Measurements from ENCODE around the gene FAM78A. TPM values are rescaled to one million over a fixed set of nuclear protein-coding genes. Genes with fewer than 3 reads are reported as not detected.

Gene FAM78A
- 31.6 and 43.9 TPM in 2 replicates for total RNA-seq (2014; rRNA removed; shearing (Covaris generic); ENCODE audit: low replicate concordance)

- Histone ChIP-seq H3K4me3 (ENCODE audit: low read length) (peak within 1 kb of the TSS; percentile 83), H3K9me2 (replicated peaks; ENCODE audit: insufficient read depth, low read length) (no peaks in the 10 kb centered on the region), H3K4me2 (ENCODE audit: low read depth, low read length, poor library complexity, severe bottlenecking) (peak within 1 kb of the TSS; percentile 91), H2AFZ (ENCODE audit: low read length) (no peak within 1 kb of the TSS), H3K4me1 (ENCODE audit: low read length) (peaks cover 41% of the 10 kb centered on the region), H3K79me2 (ENCODE audit: low read length) (peaks cover 51% of the 10 kb centered on the region), H3K27me3 (ENCODE audit: low read length) (no peaks in the 10 kb centered on the region), H3K36me3 (ENCODE audit: insufficient read depth, low read length) (no peaks in the 10 kb centered on the region), H3K27ac (ENCODE audit: low read length) (peak within 1 kb of the TSS; percentile 82), H3K9ac (ENCODE audit: low read length) (peak within 1 kb of the TSS; percentile 90), H3K9me3 (ENCODE audit: low read length) (no peaks in the 10 kb centered on the region), H4K20me1 (ENCODE audit: insufficient read depth, low read depth, low read length) (no peaks in the 10 kb centered on the region)
- peak; percentile 86 for DNase-seq
These were observed at the start of gene FAM78A for GRCh38 chr9:131276094-131276888. TSS of gene FAM78A (minus strand) at chr9:131276510. CDS start at chr9:131276179, 331 bp downstream.

GRCh38 chr9:131324736-131325679, 48.7 kb upstream of the FAM78A start:
- Histone ChIP-seq H3K27me3 (ENCODE audit: low read length) (no peaks in the 10 kb centered on the region), H3K36me3 (ENCODE audit: insufficient read depth, low read length) (no peaks in the 10 kb centered on the region), H3K4me2 (ENCODE audit: low read depth, low read length, poor library complexity, severe bottlenecking) (no peak overlapping the region), H3K79me2 (ENCODE audit: low read length) (no peaks in the 10 kb centered on the region), H3K4me3 (ENCODE audit: low read length) (no peak overlapping the region), H3K4me1 (ENCODE audit: low read length) (no peaks in the 10 kb centered on the region), H3K9me2 (replicated peaks; ENCODE audit: insufficient read depth, low read length) (no peaks in the 10 kb centered on the region), H3K9me3 (ENCODE audit: low read length) (no peaks in the 10 kb centered on the region), H4K20me1 (ENCODE audit: insufficient read depth, low read depth, low read length) (no peaks in the 10 kb centered on the region), H2AFZ (ENCODE audit: low read length) (no peak overlapping the region), H3K9ac (ENCODE audit: low read length) (no peak overlapping the region), H3K27ac (ENCODE audit: low read length) (no peak overlapping the region)
- peak; percentile 5 for DNase-seq

- Histone ChIP-seq H3K4me3 (ENCODE audit: low read length) (no peak overlapping the region), H3K36me3 (ENCODE audit: insufficient read depth, low read length) (no peaks in the 10 kb centered on the region), H3K4me1 (ENCODE audit: low read length) (no peaks in the 10 kb centered on the region), H4K20me1 (ENCODE audit: insufficient read depth, low read depth, low read length) (no peaks in the 10 kb centered on the region), H3K9ac (ENCODE audit: low read length) (no peak overlapping the region), H3K9me2 (replicated peaks; ENCODE audit: insufficient read depth, low read length) (no peaks in the 10 kb centered on the region), H3K4me2 (ENCODE audit: low read depth, low read length, poor library complexity, severe bottlenecking) (no peak overlapping the region), H3K79me2 (ENCODE audit: low read length) (no peaks in the 10 kb centered on the region), H3K27ac (ENCODE audit: low read length) (no peak overlapping the region), H3K9me3 (ENCODE audit: low read length) (no peaks in the 10 kb centered on the region), H3K27me3 (ENCODE audit: low read length) (no peaks in the 10 kb centered on the region), H2AFZ (ENCODE audit: low read length) (no peak overlapping the region)
- DNase-seq = peak; percentile 4
These were observed 47.3 kb upstream of the FAM78A start for GRCh38 chr9:131323629-131324028.

- no peaks in the 10 kb centered on the region for H3K79me2 ChIP-seq (ENCODE audit: low read length)
- H3K27ac ChIP-seq (ENCODE audit: low read length) = no peak overlapping the region
- no peak for DNase-seq
- H4K20me1 ChIP-seq (ENCODE audit: insufficient read depth, low read depth, low read length) = no peaks in the 10 kb centered on the region
- H3K9me3 ChIP-seq (ENCODE audit: low read length) = no peaks in the 10 kb centered on the region
- H3K9ac ChIP-seq (ENCODE audit: low read length) = no peak overlapping the region
- no peaks in the 10 kb centered on the region for H3K4me1 ChIP-seq (ENCODE audit: low read length)
- no peaks in the 10 kb centered on the region for H3K36me3 ChIP-seq (ENCODE audit: insufficient read depth, low read length)
- no peaks in the 10 kb centered on the region for H3K9me2 ChIP-seq (replicated peaks; ENCODE audit: insufficient read depth, low read length)
- no peak overlapping the region for H2AFZ ChIP-seq (ENCODE audit: low read length)
- H3K4me3 ChIP-seq (ENCODE audit: low read length) = no peak overlapping the region
- H3K27me3 ChIP-seq (ENCODE audit: low read length) = no peaks in the 10 kb centered on the region
- no peak overlapping the region for H3K4me2 ChIP-seq (ENCODE audit: low read depth, low read length, poor library complexity, severe bottlenecking)
These were observed 43.8 kb upstream of the FAM78A start for GRCh38 chr9:131320031-131320685.

- DNase-seq = no peak
- H4K20me1 ChIP-seq (ENCODE audit: insufficient read depth, low read depth, low read length) = no peaks in the 10 kb centered on the region
- H3K27me3 ChIP-seq (ENCODE audit: low read length) = no peaks in the 10 kb centered on the region
- no peak overlapping the region for H3K27ac ChIP-seq (ENCODE audit: low read length)
- no peaks in the 10 kb centered on the region for H3K4me1 ChIP-seq (ENCODE audit: low read length)
- no peaks in the 10 kb centered on the region for H3K36me3 ChIP-seq (ENCODE audit: insufficient read depth, low read length)
- H3K4me3 ChIP-seq (ENCODE audit: low read length) = no peak overlapping the region
- H3K9me2 ChIP-seq (replicated peaks; ENCODE audit: insufficient read depth, low read length) = no peaks in the 10 kb centered on the region
- H3K9me3 ChIP-seq (ENCODE audit: low read length) = no peaks in the 10 kb centered on the region
- H3K4me2 ChIP-seq (ENCODE audit: low read depth, low read length, poor library complexity, severe bottlenecking) = no peak overlapping the region
- H2AFZ ChIP-seq (ENCODE audit: low read length) = no peak overlapping the region
- H3K9ac ChIP-seq (ENCODE audit: low read length) = no peak overlapping the region
- no peaks in the 10 kb centered on the region for H3K79me2 ChIP-seq (ENCODE audit: low read length)
These were observed 43.2 kb upstream of the FAM78A start for GRCh38 chr9:131319486-131319885.

GRCh38 chr9:131318231-131319085, 42.1 kb upstream of the FAM78A start:
- Histone ChIP-seq H3K9me2 (replicated peaks; ENCODE audit: insufficient read depth, low read length) (no peaks in the 10 kb centered on the region), H3K36me3 (ENCODE audit: insufficient read depth, low read length) (no peaks in the 10 kb centered on the region), H3K4me2 (ENCODE audit: low read depth, low read length, poor library complexity, severe bottlenecking) (no peak overlapping the region), H3K9ac (ENCODE audit: low read length) (no peak overlapping the region), H2AFZ (ENCODE audit: low read length) (no peak overlapping the region), H4K20me1 (ENCODE audit: insufficient read depth, low read depth, low read length) (no peaks in the 10 kb centered on the region), H3K79me2 (ENCODE audit: low read length) (no peaks in the 10 kb centered on the region), H3K4me3 (ENCODE audit: low read length) (no peak overlapping the region), H3K4me1 (ENCODE audit: low read length) (no peaks in the 10 kb centered on the region), H3K27ac (ENCODE audit: low read length) (no peak overlapping the region), H3K27me3 (ENCODE audit: low read length) (no peaks in the 10 kb centered on the region), H3K9me3 (ENCODE audit: low read length) (no peaks in the 10 kb centered on the region)
- no peak for DNase-seq

GRCh38 chr9:131312822-131313770, 36.8 kb upstream of the FAM78A start:
- Histone ChIP-seq H3K27me3 (ENCODE audit: low read length) (no peaks in the 10 kb centered on the region), H3K9me3 (ENCODE audit: low read length) (no peaks in the 10 kb centered on the region), H3K9me2 (replicated peaks; ENCODE audit: insufficient read depth, low read length) (no peaks in the 10 kb centered on the region), H3K4me1 (ENCODE audit: low read length) (no peaks in the 10 kb centered on the region), H3K4me3 (ENCODE audit: low read length) (no peak overlapping the region), H4K20me1 (ENCODE audit: insufficient read depth, low read depth, low read length) (no peaks in the 10 kb centered on the region), H3K79me2 (ENCODE audit: low read length) (no peaks in the 10 kb centered on the region), H3K27ac (ENCODE audit: low read length) (no peak overlapping the region), H3K9ac (ENCODE audit: low read length) (no peak overlapping the region), H2AFZ (ENCODE audit: low read length) (no peak overlapping the region), H3K36me3 (ENCODE audit: insufficient read depth, low read length) (no peaks in the 10 kb centered on the region), H3K4me2 (ENCODE audit: low read depth, low read length, poor library complexity, severe bottlenecking) (no peak overlapping the region)
- DNase-seq = no peak
